NT2/D1 (cell line): ENCODE measurements around the gene DQX1.

ENCODE experiments used
- SUZ12 ChIP-seq: IDR thresholded peaks from 2 replicates; pipeline ENCODE4 v1.6.1; 2011; ENCODE audit not compliant: insufficient read length, insufficient read depth; ENCODE audit errors: extremely low read depth
- YY1 ChIP-seq: IDR thresholded peaks from 2 replicates; pipeline ENCODE4 v1.6.1; 2011; ENCODE audit not compliant: insufficient read length, insufficient read depth

GRCh38 chr2:74474899-74475298, 51.1 kb downstream of the DQX1 start:
- TF ChIP-seq YY1 (no peak), SUZ12 (no peak)
